NCI-H1694 treated with DMSO at 0.1 percent for 48 hours (cell line): ENCODE data around the gene HSD17B11.
"Not testable (repeated sequence)": the region's sequence is repeated elsewhere in the genome, so short reads cannot be mapped to it uniquely, and the experiment has no call there.

Experiments
- DNase-seq: peaks from one replicate; lab custom pipeline; 2025; lab: John Stamatoyannopoulos, UW

The HSD17B11 gene

GRCh38 chr4:87356832-87357526 lies 34.0 kb downstream of the HSD17B11 start:
- DNase-seq = no peak

DNA sequence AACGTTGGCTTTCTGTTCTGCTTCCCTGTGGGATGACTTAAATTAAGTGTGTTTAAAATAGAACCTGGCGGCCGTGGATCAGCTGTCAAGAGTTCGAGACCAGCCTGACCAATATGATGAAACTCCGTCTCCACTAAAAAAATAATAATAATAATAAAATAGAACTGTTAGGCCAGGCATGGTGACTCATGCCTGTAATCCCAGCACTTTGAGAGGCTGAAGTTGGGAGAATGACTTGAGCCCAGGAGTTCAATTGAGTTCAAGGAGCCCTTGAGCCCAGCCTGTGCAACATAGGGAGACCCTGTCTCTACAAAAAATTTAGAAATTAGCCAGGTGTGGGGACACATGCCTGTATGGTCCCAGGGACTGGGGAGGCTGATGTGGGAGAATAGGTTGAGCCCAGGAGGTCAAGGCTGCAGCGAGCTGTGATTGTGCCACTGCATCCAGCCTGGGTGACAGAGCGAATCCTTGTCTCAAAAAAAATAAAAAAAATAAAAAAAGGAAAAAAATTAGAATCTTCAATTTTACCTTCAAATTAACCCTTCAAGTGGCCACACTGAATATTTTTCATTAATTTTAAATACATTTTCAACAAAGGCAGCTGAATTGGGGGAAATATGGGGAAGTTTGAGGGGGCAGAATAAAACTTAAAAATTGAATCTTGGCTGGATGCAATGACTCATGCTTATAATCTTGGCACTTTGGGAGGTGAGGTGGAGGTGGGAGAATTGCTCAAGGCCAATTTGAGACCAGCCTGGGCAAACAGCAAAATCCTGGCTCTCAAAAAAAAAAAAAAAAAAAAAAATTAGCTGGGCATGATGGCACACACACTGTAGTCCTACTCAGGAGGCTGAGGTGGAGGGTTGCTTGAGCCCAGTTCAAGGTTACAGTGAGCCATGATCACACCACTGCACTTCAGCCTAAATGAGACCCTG lies 36.6 kb downstream of the HSD17B11 start:
- DNase-seq = no peak

DNA sequence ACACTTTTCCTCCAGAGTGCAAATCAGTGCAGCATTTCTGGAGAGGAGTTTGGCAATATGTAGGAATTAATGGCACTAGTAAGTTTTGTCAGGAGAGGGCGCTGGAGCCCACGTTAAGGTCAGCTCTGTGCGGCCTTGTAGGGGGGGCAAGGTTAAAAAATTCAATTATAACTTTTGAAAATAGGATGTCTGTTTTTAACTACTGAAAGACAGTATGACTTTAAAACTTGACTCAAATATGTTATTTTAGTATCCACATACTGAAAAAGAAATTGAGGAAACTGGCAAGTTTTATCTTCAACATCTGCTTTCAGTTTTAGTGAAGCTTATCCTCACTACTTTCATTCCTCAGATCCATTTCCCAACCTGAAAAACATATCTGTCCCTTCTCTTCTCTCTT lies 37.4 kb downstream of the HSD17B11 start:
- no peak for DNase-seq

DNA sequence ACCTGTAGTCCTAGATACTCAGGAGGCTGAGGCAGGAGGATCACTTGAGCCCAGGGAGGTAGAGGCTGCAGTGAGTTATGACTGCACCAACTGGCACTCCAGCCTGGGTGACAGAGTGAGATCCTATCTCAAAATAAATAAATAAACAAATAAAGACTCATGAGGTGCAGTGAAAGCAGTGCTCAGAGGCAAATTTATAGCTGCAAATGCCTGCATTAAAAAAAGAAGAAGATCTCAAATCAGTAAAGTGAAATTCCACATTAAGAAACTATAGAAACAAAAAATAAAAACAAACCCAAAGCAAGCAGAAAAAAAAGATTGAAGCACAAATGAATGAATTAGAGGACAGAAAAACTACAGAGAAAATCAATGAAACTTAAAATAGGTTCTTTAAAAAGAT lies 45.8 kb downstream of the HSD17B11 start:
- no peak for DNase-seq

DNA sequence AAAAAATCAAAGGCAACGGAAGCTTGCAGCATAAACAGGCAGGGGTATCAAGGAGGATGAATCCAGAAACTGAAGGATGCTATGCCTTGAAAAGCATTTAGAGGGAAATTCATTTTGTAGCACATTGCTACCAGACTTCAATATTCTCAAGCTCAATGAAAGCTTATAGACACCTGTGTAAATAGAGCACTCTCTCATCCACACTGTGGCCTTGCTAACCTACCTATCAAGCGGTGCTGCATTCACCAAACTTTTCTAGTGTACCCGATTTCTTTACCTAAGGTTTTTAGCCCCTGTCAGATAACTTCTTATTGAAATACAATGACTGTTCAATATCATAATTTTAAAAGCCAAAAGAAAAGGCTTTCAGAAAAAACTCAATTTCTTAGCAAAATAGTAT lies 48.1 kb downstream of the HSD17B11 start:
- DNase-seq = no peak

DNA sequence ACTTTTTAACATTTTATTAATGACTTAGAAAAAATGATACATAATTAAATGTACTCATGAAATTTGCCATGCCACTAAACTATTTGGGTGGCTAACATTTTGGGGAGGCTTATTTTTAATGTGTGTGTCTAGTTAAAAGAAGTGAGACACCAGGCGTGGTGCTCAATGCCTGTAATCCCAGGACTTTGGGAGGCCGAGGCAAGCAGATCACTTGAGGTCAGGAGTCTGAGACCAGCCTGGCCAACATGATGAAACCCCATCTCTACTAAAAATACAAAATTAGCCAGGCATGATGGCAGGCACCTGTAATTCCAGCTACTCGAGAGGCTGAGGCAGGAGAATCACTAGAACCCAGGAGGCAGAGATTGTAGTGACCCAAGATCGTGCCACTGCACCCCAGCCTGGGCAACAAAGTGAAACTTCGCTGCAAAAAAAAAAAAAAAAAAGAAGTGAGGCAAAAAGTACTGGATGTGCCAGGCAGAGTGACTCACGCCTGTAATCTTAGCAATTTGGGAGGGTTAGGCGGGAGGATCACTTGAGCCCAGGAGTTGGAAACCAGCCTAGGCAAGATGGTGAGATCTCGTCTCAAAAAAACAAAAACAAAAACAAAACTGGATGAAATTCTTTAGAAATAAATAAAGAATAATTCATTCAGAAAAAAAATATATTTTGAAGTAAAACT lies 48.9 kb downstream of the HSD17B11 start:
- not testable (repeated sequence) for DNase-seq

- no peak for DNase-seq
Measured at GRCh38 chr4:87339440-87339839, 51.5 kb downstream of the HSD17B11 start.

DNA sequence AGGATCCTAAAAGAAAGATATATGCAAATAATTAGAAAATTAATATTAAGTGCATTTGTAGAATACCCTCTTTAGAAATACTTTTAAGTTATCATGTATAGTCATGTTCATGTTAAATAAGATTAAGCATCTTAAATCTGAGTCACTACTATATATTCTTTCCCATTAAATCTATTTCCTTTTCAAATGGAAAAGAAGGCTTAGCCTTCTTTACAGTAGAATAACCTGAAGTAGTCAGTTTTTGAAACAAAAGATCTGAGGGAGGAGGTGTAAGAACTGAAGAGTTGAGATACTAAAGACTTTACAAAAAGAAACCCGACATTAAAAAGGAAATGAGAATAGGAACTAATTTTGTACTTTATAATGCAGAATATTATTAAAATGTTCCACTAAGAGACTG lies 53.6 kb downstream of the HSD17B11 start:
- DNase-seq = no peak

- DNase-seq = no peak
Measured at GRCh38 chr4:87333267-87333666, 57.7 kb downstream of the HSD17B11 start.

- no peak for DNase-seq
Measured at GRCh38 chr4:87330761-87331160, 60.2 kb downstream of the HSD17B11 start.

DNA sequence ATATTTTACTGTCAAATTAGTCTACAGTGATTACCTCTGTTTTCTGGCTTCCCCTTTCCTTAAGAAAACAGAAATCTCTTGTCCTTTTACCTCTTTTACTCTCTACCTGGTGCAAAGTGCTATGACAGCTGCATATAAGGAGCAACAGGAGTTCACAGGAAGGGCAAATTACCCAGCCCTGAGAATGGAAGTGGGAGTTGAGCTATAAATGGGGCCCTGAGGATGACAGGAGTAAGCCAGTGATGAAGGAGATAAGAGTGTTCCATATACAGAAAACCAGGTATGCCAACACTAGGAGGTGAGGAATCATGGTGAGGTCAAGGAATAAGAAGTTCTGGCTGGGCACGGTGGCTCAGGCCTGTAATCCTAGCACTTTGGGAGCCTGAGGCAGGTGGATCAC lies 63.9 kb downstream of the HSD17B11 start:
- DNase-seq = no peak

GRCh38 chr4:87326460-87326859 lies 64.5 kb downstream of the HSD17B11 start:
- no peak for DNase-seq

GRCh38 chr4:87322754-87323153 lies 68.2 kb downstream of the HSD17B11 start, which contains the start of gene HSD17B13:
Gene HSD17B13, minus strand, starts transcription at chr4:87322882. Its CDS starts 41 bp downstream, at chr4:87322841.
- DNase-seq = no peak

DNA sequence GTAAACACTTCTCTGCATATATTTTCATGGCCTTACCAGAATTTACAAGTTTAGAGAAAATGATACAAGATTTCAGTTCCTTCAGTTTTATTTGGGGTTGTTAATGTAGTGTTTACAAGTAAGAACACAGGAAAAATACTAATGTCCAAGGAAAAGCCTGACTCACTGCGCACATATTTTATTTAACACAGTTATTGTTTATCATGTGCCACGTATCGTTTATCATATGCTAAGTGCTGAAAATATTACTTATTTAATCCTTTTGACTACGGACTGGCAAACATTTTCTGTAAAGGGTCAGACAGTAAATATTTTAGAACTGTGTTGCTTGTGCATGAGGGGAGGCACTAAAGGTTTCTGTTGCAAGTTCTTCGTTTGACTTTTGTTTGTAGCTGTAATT lies 69.1 kb downstream of the HSD17B11 start:
- no peak for DNase-seq

DNA sequence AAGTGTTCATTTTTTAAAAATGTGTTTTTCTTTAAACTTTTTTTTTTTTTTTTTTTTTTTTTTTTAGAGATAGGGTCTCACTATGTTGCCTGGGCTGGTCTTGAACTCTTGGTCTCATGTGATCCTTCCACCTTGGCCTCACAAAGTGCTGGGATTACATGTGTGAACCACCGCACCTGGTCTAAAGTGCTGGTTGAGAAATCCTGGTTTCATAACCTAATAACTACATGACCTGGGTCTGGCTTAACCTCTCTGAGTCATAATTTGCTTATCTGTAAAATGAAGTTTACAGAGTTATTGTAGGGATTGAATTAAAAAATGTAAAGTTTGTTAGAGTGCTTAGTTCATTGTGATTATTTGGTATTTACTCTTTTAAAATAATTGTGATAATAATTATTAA lies 73.5 kb downstream of the HSD17B11 start:
- no peak for DNase-seq

GRCh38 chr4:87316961-87317360 lies 74.0 kb downstream of the HSD17B11 start:
- DNase-seq = no peak

DNA sequence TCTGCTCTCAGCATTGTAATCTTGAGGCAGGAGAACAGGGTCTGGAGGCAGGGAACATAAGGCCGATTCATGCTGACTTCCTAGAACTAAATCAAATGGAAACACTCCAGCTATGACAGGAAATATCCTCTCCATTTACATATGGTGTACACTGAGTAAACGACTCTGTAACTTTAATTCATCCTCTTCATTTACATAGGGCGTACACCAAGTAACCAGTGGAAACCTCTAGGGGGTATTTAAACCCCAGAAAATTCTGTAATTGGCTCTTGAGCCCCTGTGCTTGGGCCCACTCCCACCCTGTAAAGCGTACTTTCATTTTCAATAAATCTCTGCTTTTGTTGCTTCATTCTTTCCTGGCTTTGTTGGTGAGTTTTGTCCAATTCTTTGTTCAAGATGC lies 76.0 kb downstream of the HSD17B11 start:
- not testable (repeated sequence) for DNase-seq

- DNase-seq = no peak
Measured at GRCh38 chr4:87313756-87314155, 77.2 kb downstream of the HSD17B11 start.

GRCh38 chr4:87311684-87312083 lies 79.3 kb downstream of the HSD17B11 start:
- no peak for DNase-seq

DNA sequence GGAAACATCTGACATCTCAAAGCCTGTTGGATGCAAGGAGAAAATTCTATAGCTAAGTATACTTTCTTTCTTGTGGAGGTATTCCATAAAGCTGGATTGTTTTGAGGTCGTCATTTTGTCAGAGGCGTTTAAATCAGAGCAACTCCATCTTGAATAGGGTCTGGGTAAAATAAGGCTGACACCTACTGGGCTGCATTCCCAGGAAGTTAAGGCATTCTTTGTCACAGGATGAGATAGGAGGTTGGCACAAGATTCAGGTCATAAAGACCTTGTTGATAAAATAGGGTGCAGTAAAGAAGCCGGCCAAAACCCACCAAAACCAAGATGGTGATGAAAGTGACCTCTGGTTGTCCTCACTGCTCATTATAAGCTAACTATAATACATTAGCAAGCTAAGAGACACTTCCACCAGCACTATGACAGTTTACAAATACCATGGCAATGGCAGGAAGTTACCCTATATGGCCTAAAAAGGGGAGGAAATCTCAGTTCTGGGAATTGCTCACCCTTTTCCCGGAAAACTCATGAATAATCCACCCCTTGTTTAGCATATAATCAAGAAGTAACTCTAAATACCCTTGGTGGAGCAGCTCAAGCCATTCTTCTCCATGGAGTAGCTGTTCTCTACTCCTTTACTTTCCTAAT lies 80.2 kb downstream of the HSD17B11 start:
- DNase-seq = no peak

GRCh38 chr4:87309625-87310024 lies 81.4 kb downstream of the HSD17B11 start:
- DNase-seq = no peak

- no peak for DNase-seq
Measured at GRCh38 chr4:87306056-87306455, 84.9 kb downstream of the HSD17B11 start.
